HG02610 (cell line): ENCODE results near the gene DTX4.
A peak's percentile ranks its signal among the peaks of the same experiment; 100 is the strongest.
"Not testable (repeated sequence)": the region's sequence is repeated elsewhere in the genome, so short reads cannot be mapped to it uniquely, and the experiment has no call there.

Experiments used
- ATAC-seq: cut with Tn5 transposase; IDR thresholded peaks from one replicate; pipeline ENCODE4 v1.9.1; 2021; ENCODE audit warnings: mild to moderate bottlenecking, moderate library complexity; ENCODE audit not compliant: unreplicated experiment

DTX4 gene

GRCh38 chr11:59171508-59172322, at the start of gene DTX4:
DTX4 (plus strand) TSS chr11:59172132; CDS start chr11:59172596, 464 bp downstream.
- ATAC-seq: peak; percentile 65

- ATAC-seq: peak; percentile 95
Observed at GRCh38 chr11:59135648-59136461, 36.1 kb upstream of the DTX4 start.

- not testable (repeated sequence) for ATAC-seq
Observed at GRCh38 chr11:59136551-59136950, 35.4 kb upstream of the DTX4 start.

GRCh38 chr11:59137190-59137589, 34.7 kb upstream of the DTX4 start:
- ATAC-seq: no peak

GRCh38 chr11:59138643-59139042, 33.3 kb upstream of the DTX4 start:
- ATAC-seq: no peak

GRCh38 chr11:59141191-59141590, 30.7 kb upstream of the DTX4 start:
- no peak for ATAC-seq

- ATAC-seq: no peak
Observed at GRCh38 chr11:59141673-59142460, 30.1 kb upstream of the DTX4 start.

GRCh38 chr11:59142530-59143507, 29.1 kb upstream of the DTX4 start, which contains the start of gene FAM111A:
FAM111A (plus strand) TSS chr11:59142856; CDS start chr11:59148873, 6,017 bp downstream.
- ATAC-seq: peak; percentile 79

GRCh38 chr11:59144096-59144495, 27.8 kb upstream of the DTX4 start:
- ATAC-seq: no peak

GRCh38 chr11:59144579-59145345, 27.2 kb upstream of the DTX4 start:
- ATAC-seq: peak; percentile 59

GRCh38 chr11:59145534-59145933, 26.4 kb upstream of the DTX4 start:
- no peak for ATAC-seq

- peak; percentile 67 for ATAC-seq
Observed at GRCh38 chr11:59151761-59152160, 20.2 kb upstream of the DTX4 start.

- ATAC-seq: peak; percentile 86
Observed at GRCh38 chr11:59152312-59152951, 19.5 kb upstream of the DTX4 start.

GRCh38 chr11:59154610-59155009, 17.3 kb upstream of the DTX4 start:
- ATAC-seq: no peak

GRCh38 chr11:59157433-59157832, 14.5 kb upstream of the DTX4 start:
- ATAC-seq: no peak

GRCh38 chr11:59158206-59159068, 13.5 kb upstream of the DTX4 start:
- ATAC-seq: peak; percentile 94

- ATAC-seq: no peak
Observed at GRCh38 chr11:59164028-59164427, 7.9 kb upstream of the DTX4 start.
